NCI-H1694 (cell line): ENCODE results near the gene IGF2BP2.
"Not testable (repeated sequence)": the region's sequence is repeated elsewhere in the genome, so short reads cannot be mapped to it uniquely, and the experiment has no call there.

Experiments
- DNase-seq: peaks from one replicate; lab custom pipeline; 2025; lab: John Stamatoyannopoulos, UW

The IGF2BP2 gene

DNA sequence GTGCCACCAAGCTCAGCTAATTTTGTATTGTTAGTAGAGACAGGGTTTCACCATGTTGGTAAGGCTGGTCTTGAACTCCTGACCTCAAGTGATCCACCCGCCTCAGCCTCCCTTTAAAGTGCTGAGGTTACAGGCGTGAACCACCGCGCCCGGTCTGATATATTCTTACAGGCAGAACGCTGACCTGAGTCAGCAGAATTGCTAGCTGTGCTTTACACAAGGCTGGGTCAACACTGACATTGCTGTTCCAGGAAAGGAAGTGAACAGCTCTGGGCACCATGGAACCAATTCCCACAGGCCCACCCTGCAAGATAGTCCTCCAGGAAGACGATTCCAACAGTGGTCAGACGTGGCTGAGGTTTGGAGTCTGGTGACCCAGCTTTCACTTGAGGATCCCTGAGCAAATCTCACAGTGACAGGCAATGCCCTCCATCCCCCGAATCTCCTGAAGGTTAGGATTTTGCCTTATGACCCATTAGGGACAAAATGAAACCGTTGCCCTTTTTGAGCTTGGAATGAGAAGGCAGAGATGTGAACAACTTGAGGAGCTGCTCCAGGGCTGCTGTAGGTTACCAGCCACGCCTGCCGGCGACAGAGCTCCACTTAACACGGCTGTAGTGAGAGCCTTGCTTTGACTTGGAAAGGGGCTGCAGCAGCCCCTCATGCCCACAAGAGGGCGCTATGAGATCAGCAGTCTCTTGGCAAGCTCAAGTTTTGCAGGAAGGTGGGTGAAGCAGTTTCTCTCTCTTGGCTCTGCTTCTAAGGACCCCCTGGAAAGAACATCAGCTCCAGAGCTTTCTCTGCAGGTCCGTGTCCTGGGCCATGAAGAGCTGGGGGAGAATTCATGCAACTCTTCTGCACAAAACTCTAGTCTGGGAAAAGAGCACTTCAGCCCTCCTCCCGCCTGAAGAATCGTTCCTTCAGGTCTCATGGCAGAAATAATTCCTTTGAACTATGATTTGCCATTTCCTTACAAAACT is 164.6 kb downstream of the IGF2BP2 start:
- peak; percentile 85 for DNase-seq

DNA sequence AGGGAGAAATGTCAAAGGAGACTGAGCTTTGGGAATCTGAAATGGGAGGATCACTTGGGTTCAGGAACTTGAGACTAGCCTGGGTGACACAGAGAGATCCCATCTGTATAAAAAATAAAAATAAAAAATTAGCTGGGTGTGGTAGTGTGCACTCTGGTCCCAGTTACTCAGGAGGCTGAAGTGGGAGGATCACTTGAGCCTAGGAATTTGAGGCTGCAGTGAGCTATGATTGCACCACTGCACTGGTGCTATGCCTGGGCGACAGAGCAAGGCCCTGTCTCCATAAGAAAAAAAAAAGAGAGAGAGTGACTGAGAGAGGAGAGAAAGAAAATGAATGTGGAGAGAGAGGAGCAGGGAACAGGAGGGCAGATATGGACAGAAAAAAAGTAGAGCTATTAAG is 165.9 kb downstream of the IGF2BP2 start:
- DNase-seq: no peak

DNA sequence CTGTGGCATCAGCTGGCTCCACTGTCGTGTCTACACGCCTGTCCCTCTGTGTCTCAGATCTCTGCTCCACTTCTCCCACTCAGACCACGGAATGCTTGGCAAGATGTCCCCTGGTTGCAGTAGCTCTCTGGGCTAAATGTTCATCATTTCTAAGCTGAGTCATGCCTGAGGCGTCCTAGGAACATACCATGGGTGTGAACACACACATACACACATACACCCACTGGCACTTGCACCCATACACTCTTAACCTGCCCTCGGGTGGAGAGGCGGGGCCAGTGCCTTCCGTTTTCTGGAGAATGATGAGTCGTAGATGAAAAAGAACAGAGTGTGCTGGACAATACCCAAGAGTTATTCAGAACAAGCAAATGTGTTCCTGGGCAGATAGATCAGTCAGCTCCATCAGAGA is 166.3 kb downstream of the IGF2BP2 start:
- no peak for DNase-seq

DNA sequence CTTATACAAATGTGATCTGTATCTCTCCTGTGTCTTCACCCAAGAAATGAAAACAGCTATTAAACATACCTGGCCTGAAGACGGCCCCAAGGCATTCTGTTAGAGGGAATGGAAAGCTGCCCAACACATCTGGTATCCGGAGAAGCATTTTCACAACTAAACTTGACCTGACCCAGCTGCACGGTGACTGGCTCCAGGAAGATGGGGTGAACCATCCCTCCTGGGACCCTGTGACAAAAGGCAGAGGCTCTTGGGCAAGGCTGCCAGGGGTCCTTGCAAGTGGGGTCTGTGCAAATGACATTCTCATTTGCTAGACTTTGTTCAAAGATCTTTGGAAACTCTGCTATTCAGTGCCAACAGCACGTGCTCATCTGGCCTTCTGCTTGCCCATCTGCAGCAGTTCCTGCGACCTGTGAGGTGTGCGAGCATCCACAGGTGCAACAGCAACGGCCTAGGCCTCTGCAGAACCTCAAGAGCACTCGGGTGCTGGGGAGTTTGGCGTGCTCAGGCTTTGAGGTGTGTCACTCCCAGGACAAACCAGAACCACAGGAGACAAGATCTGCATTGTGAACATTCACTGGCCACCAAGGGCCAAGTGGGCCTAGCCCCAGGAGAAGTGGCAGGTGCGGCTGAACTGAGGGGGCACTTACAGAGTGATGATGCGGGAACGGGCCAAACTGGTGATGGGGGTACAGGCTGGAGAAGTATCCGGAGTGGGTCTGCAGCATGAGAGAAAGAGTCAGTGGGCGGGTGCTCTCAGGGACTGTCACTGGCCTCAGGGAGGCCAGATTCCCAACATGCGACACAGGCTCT is 166.9 kb downstream of the IGF2BP2 start:
- DNase-seq: no peak

DNA sequence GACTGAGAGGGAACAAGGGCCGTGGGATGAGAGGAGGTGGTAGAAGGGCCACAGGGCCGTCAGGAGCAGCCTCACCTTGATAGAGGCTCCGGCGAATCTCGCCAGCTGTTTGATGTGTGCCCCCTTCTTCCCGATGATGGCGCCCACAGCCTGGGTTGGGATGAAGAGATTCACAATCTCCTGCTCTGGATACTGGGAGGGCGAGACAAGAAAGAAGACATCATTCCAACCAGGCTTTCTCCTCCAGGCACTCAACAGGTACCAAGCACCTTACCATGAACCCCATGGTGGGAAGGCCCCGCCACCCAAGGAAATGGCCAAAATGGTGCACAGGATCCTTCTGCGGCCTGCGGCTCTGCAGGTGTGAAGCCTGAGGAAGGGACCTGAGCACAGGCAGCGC is 167.6 kb downstream of the IGF2BP2 start:
- DNase-seq: no peak

DNA sequence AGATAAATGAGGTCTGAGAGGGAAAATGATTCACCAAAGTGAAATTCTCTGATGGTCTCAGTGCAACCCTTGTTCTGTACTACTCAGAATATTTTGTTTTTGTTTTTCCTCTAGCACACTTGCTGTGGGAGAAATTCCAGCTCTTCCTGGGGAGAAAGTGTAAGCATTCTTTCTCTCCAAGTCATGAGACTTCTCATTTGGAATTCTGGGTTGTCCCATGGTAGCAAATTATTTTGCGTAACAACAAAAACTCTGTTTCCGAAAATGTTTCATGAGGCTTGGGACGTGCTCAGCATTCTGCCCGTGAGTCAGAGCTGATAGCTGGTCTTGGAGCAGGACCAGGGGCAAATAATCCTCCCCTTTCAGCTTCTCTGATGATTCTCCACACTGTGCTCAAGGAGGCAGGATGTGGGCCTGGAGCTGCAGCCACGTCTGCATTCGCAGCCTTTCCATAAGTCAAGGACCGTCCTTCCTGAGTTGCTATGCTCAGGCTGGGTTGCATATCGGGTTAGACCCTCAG is 168.5 kb downstream of the IGF2BP2 start:
- no peak for DNase-seq

DNA sequence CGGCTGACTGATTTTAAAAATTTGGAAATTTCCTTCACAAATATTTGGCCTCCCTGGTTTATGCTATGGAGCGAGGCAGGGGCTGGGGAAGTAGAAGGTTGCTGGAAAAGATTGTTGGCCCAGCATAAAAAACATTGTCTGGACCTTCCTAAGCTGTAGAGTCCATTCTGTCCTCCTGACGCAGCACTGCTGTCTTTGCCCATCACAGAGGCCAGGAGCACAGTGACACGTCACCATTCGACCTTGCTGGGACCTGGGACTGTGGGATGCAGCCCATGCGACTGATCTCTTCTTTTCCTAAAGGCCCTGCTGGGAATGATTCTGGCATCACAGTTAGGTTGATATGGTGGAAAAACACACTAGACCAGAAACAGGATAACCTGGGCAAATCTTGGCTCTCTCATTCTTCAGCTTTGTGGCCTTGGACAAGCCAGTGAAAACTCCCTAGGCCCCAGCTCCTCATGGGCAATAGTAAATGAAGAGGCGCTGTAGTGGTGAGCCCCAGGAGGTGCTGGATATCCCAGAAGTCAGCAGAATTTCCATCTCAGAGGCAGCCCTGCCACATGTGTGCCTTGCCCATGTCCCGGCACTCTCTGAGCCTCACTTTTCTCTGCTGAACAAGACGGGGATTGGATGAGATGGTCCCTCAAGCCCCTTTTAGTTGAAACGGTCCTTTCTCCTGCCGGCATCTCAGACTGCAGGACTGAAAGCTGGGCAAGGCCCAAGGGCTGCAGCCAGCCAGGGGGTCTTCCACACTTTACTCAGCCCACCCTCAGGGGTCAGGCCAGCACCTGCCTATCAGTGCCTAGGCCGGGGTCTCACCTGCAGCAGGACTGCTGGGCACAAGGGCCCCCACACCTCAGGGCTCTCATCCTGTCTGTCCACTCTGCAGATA is 169.2 kb downstream of the IGF2BP2 start:
- no peak for DNase-seq

DNA sequence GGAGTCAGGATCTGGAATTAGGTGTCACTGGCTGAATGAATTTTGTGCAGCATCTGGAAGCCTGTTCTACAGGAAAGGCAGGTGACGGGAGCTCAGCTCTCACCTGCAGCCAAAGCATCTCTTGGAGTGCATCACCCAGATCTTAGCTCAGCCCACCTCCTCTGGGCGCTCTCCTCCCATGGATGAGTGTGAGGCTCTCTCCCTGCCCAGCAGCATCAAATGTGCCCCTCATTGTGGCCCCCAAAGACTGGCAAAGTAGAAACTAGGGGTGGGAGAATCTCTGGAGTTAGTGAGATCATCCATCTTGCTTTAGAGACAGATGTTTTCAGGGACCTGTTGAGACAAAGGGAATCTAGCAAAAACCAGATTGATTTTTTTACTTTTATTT is 170.1 kb downstream of the IGF2BP2 start:
- DNase-seq: no peak

DNA sequence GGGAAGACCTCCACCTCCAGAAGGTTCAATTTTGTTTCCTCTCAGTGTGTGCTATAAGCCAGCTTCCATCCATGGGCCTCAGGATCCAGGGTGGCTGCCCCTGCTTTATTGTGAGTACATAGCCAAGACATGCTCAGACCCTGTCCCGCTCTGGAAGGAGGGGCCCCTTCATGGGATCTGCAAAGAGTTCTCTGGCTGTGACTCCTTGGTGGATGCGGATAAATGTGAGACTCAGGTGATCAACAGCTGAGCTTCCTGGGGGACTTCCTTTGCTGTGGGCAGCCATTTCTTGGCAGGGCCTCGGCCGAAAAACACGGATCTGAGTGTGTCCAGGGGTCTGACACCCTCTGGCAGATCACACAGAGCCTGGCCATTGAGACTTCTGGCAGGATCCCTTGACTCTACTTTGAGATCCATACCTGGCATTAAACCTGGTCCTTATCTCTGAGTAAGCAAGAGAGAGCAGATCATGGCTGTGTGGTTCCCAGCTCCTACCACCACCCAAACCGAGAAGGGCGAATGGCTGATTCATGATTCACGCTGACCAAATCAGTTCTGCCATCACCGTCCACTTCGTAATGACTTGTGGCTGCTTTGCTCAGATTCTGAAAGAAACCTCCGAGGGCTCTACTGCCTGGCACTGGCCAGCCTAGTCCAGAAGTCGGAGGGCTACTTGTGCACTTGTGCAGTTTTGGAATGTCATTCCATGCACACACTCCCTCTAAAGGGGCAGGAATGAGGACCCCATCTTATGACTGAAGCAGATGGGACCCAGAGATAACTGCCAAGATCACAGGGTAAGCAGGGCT is 170.7 kb downstream of the IGF2BP2 start:
- DNase-seq: no peak

DNA sequence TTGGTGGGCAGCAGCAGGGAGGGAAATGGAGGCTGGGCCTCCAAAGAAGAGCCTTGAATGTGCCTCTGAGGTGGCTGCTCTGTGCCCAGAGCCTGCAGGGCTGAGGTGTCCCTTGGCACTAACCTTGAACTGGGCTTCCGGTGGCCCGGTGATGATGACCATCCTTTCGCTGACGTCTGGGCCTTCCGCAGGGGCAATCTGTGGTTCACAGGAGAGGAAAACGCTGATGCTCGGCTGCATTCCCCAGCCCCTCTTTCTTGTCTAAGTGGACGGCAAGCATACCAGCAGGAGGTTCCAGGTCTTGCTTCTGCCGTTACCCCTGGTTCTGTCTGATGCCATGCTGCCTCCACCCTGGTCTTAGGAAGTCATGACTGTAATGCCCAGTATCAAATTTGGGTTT is 172.9 kb downstream of the IGF2BP2 start:
- DNase-seq: no peak

DNA sequence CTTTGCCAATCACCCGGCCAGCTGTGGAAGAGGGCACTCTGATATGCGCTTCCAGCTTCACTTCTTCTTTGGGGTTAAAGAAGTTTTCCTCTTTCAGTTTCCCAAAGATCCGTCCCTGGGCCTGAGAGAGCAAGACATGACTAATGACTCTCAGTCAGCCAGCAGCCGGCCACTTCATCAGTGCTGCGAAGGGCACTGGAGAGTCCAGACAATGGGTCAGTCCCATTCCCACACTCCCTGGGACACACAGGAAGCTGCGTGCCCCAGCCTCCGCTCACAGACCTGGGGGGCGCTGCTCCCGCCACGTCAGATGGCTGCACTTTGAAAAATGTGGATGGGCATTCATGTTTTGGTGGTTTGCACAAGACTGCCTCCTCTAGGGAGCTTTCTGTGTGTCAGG is 175.4 kb downstream of the IGF2BP2 start:
- no peak for DNase-seq

DNA sequence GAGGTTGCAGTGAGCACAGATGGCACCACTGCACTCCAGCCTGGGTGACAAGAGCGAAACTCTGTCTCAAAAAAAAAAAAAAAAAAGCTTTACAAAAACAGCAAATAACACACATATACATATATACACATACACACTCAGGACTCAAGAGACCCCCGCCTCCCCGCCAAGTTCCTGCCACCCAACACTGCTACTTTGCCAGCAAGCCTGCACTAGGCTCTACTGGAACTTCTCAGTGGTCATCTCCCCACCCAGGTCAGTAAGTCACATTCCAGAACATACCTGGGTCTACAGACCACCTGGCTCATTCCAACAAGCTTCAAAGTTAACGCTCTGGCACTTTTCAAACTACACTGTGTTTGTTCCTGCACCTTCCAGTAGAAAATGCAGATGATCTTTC is 176.4 kb downstream of the IGF2BP2 start:
- no peak for DNase-seq

DNA sequence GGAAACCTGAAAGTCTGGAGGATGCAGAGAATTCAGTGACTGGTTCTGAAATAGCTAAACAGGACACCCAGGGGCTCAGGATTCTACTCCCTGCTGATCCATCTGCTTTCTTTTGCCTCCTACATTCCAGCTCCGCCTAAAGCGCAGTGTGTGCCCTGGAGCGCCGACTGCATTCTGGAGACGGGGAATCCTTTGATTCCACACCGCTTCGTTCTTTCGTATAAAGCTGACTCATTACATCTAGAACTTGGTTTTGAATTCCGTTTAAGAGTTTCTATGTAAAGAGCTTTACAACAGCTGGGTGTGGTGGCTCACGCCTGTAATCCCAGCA is 177.0 kb downstream of the IGF2BP2 start:
- no peak for DNase-seq

DNA sequence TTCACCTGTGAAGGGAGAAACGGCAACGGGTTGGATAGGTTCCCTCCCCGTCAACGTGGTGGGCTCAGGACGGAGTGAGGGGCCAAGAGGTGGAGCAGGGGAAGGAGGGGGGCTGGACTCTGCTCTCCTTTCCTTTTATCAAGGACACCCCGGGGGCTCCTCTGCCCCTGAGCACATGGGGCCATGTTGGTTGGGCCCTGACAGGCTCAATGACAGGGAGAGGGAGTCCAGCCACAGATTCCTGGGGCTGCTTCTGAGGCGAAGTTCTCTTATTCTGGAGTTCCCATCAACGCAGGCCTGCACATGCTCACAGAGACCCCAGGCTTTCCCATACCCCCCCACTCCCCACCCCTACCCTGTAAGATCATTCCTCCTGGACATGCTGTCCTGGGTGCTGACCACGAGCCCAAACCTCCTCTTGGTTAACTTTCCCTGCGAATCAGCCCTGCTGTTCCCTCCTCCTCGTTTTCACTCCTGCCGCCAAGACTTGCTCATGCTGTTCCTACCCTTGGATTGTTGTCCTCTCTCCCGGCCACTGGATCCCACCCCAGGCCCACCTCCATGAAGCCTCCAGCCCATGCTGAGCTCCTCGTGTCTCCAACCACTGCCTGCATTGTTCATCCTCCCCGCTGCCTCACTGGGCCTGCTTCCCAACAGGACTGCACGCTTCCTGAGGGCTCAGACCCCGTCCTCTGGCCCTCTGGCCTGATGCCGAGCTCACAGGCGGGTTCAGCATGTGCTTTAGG is 177.5 kb downstream of the IGF2BP2 start:
- no peak for DNase-seq

DNA sequence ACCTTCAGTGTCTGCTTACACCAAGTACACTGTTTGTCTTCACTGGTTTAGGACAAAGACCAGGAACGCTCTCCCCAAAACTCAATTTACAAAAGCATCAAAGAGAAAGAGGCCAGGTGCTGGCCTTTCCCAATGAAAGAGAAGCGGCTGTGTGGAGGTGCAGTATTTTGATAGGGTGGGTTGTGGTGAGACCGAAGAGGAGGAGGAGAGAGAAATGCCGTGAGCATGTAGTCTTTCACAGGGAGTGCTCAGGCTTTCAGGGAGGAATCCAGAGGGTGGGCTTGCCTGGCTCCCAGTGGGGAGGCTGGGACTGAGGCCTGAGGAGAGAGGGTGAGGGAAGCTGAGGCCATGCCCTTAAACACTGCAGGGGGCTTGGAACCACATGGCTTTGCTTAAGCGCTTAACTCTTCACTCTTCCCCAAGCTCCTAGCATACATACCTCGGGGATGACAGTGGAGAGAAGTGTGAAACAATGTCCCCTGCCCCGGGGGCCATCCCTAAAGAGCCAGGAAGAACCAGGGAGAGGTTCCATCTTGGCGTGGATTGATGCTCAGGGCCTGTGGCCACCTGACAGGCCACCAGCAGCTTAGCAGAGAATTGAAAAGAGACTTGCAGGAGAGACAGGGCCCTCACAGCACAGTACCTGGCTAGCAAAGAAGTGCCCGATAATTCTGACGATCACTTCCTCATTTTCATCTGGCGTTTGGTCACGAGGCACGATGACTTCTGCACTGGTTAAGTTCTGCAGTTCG is 178.3 kb downstream of the IGF2BP2 start:
- DNase-seq: no peak

DNA sequence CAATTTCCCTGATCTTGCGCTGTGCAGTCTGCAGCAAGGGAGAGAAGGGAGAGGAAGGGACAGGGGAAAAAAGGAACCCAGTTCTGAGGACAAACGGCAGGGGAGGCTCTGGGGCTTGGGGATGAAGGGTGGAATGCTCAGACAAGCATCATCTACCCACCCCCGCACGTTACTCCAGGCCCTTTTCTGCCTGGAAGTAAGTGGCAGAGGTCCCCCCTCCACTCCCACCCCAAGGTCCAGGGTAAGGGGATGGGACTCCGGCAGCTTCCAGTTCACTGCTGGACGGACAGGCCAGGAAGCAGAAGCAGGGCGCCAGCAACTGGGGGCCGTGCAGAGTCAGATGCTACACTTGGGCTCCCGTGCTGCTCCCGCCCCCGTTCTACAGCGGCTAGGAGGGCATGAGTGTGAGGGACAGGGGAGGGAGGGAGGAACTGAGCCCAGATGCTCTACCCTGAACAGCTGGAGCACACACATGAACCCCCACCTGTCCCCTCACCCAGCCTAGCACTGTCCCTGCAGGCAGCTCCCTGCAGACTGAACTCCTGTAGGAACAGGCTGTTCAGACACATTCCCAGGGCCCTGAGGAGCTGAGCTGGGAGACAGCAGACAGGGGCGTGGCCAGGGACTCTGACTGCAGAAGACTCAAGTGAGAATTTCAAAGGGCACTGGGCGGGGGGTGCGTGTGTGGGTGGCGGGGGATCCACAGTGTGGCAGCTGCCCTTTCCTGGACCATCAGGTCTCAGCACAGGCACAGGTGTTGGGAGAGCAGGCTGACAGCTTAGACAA is 179.1 kb downstream of the IGF2BP2 start:
- no peak for DNase-seq

DNA sequence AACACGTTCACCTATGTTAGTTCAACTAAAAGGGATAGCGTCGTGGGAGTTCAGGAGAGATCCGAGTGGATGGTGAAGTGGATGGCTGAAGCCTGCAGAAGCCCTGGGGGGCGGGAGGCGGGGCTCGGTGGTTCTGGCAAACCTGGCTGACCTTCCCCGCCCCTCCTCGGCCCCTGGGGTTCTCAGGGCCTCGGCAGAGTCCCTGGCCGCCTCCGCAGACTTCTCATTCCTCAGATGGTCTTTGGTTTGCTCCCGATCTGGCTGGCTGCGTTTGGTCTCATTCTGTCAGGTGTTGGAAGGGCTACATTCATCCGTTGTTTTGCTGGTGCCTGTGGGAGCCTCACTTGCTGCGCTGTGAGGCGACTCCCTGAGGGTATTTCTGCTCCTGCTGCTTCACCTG is 179.7 kb downstream of the IGF2BP2 start:
- DNase-seq: not testable (repeated sequence)

DNA sequence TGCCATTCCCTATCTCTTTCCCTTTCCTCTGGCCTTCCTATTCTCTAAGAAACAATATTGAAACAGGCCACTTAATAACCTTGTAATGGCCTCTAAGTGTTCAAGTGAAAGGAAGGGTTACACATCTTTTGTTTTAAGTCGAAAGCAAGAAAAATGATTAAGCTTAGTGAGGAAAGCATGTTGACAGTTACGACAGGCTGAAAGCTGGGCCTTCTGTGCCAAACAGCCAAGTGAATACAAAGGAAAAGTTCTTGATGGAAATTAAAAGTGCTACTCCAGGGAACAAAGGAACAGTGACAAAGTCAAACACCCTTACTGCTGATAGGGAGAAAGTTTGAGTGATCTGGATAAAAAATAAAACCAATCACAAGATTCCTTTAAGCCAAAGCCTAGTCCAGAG is 184.5 kb downstream of the IGF2BP2 start:
- DNase-seq: no peak
